ENCODE measurements around the gene SESN1.
"Not testable (repeated sequence)": the region's sequence is repeated elsewhere in the genome, so short reads cannot be mapped to it uniquely, and the experiment has no call there.

DNA sequence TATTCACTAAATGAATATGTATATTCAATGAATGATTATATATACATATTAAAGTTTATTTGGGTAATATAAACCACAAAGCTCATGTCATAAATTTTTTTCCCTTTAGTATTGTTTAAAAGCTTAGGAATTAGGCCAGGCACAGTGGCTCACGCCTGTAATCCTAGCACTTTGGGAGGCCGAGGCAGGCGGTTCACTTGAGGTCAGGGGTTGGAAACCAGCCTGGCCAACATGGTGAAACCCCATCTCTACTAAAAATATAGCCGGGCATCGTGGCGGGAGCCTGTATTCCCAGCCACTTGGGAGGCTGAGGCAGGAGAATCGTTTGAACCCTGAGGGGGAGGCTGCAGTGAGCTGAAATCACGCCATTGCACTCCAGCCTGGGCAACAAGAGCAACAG, 10.5 kb downstream of the SESN1 start:
- not testable (repeated sequence) for TF ChIP-seq YY1 (IDR thresholded peaks at IDR 0.05; ENCODE audit: insufficient read depth, insufficient read length); ZNF274 (IDR thresholded peaks at IDR 0.05; ENCODE audit: low read depth, low read length)
